HEK293 (cell line): ENCODE measurements around the gene NEU1.

Experiments
- BCL11B ChIP-seq: fragments of 450-650 bp; formaldehyde crosslinking; IDR thresholded peaks from 2 replicates; pipeline ENCODE4 v1.5.1; 2016; ENCODE audit warnings: low read depth, missing biosample characterization, missing genetic modification characterization
- OSR2 ChIP-seq: fragments of 450-650 bp; formaldehyde crosslinking; IDR thresholded peaks from 2 replicates; pipeline ENCODE4 v1.5.1; 2016; ENCODE audit warnings: missing biosample characterization, missing genetic modification characterization
- PRDM6 ChIP-seq: fragments of 450-650 bp; formaldehyde crosslinking; IDR thresholded peaks from 2 replicates; pipeline ENCODE4 v1.5.1; 2017; ENCODE audit warnings: missing biosample characterization, missing genetic modification characterization
- REST ChIP-seq: fragments of 450-650 bp; formaldehyde crosslinking; IDR thresholded peaks from 2 replicates; pipeline ENCODE4 v1.5.1; 2016; ENCODE audit warnings: missing biosample characterization, missing genetic modification characterization
- WT1 ChIP-seq: fragments of 450-650 bp; formaldehyde crosslinking; IDR thresholded peaks from 2 replicates; pipeline ENCODE4 v1.5.1; 2016; ENCODE audit warnings: missing biosample characterization, missing genetic modification characterization
- ZBTB1 ChIP-seq: fragments of 450-650 bp; formaldehyde crosslinking; IDR thresholded peaks from 2 replicates; pipeline ENCODE4 v1.5.1; 2016; ENCODE audit warnings: missing biosample characterization, missing genetic modification characterization
- ZFP37 ChIP-seq: fragments of 450-650 bp; formaldehyde crosslinking; IDR thresholded peaks from 2 replicates; pipeline ENCODE4 v1.5.1; 2016; ENCODE audit warnings: missing biosample characterization, missing genetic modification characterization
- ZNF114 ChIP-seq: fragments of 450-650 bp; formaldehyde crosslinking; IDR thresholded peaks from 2 replicates; pipeline ENCODE4 v1.5.0; 2017; ENCODE audit warnings: missing biosample characterization, missing genetic modification characterization
- ZNF155 ChIP-seq: fragments of 450-650 bp; formaldehyde crosslinking; IDR thresholded peaks from 2 replicates; pipeline ENCODE4 v1.5.1; 2016; ENCODE audit warnings: missing biosample characterization, missing genetic modification characterization
- ZNF184 ChIP-seq: fragments of 450-650 bp; IDR thresholded peaks from 2 replicates; pipeline ENCODE4 v1.5.1; 2018; ENCODE audit warnings: missing biosample characterization, mild to moderate bottlenecking, missing genetic modification characterization
- ZNF19 ChIP-seq: fragments of 450-650 bp; formaldehyde crosslinking; IDR thresholded peaks from 2 replicates; pipeline ENCODE4; 2016; ENCODE audit warnings: missing biosample characterization, missing genetic modification characterization, low read depth
- ZNF221 ChIP-seq: fragments of 450-650 bp; formaldehyde crosslinking; IDR thresholded peaks from 2 replicates; pipeline ENCODE4 v1.5.1; 2017; ENCODE audit warnings: missing biosample characterization, missing genetic modification characterization, borderline replicate concordance
- ZNF239 ChIP-seq: fragments of 450-650 bp; formaldehyde crosslinking; IDR thresholded peaks from 2 replicates; pipeline ENCODE4 v1.5.1; 2016; ENCODE audit warnings: missing biosample characterization, missing genetic modification characterization
- ZNF26 ChIP-seq: fragments of 450-650 bp; formaldehyde crosslinking; IDR thresholded peaks from 2 replicates; pipeline ENCODE4 v1.5.1; 2016; ENCODE audit warnings: missing biosample characterization, missing genetic modification characterization
- ZNF280D ChIP-seq: fragments of 450-650 bp; formaldehyde crosslinking; IDR thresholded peaks from 2 replicates; pipeline ENCODE4 v1.5.1; 2016; ENCODE audit warnings: missing biosample characterization, missing genetic modification characterization
- ZNF311 ChIP-seq: fragments of 450-650 bp; formaldehyde crosslinking; IDR thresholded peaks from 2 replicates; pipeline ENCODE4 v1.5.1; 2017; ENCODE audit warnings: missing biosample characterization, missing genetic modification characterization, borderline replicate concordance
- ZNF324 ChIP-seq: fragments of 450-650 bp; formaldehyde crosslinking; IDR thresholded peaks from 2 replicates; pipeline ENCODE4 v1.5.1; 2016; ENCODE audit warnings: missing biosample characterization, missing genetic modification characterization
- ZNF362 ChIP-seq: fragments of 450-650 bp; formaldehyde crosslinking; IDR thresholded peaks from 2 replicates; pipeline ENCODE4 v1.5.1; 2016; ENCODE audit warnings: missing biosample characterization, missing genetic modification characterization
- ZNF48 ChIP-seq: fragments of 450-650 bp; formaldehyde crosslinking; IDR thresholded peaks from 2 replicates; pipeline ENCODE4 v1.5.1; 2016; ENCODE audit warnings: missing biosample characterization, missing genetic modification characterization
- ZNF501 ChIP-seq: fragments of 450-650 bp; formaldehyde crosslinking; IDR thresholded peaks from 2 replicates; pipeline ENCODE4 v1.5.1; 2016; ENCODE audit warnings: missing biosample characterization, missing genetic modification characterization
- ZNF560 ChIP-seq: fragments of 450-650 bp; formaldehyde crosslinking; IDR thresholded peaks from 2 replicates; pipeline ENCODE4 v1.5.1; 2017; ENCODE audit warnings: missing biosample characterization, missing genetic modification characterization, borderline replicate concordance
- ZNF600 ChIP-seq: fragments of 450-650 bp; formaldehyde crosslinking; IDR thresholded peaks from 2 replicates; pipeline ENCODE4 v1.5.1; 2016; ENCODE audit warnings: missing biosample characterization, missing genetic modification characterization
- ZNF639 ChIP-seq: fragments of 450-650 bp; formaldehyde crosslinking; IDR thresholded peaks from 2 replicates; pipeline ENCODE4 v1.5.1; 2016; ENCODE audit warnings: missing biosample characterization, missing genetic modification characterization
- ZNF654 ChIP-seq: fragments of 450-650 bp; formaldehyde crosslinking; IDR thresholded peaks from 2 replicates; pipeline ENCODE4 v1.5.1; 2016; ENCODE audit warnings: low read depth, missing biosample characterization, missing genetic modification characterization
- ZNF707 ChIP-seq: fragments of 450-650 bp; formaldehyde crosslinking; IDR thresholded peaks from 2 replicates; pipeline ENCODE4 v1.5.1; 2016; ENCODE audit warnings: missing biosample characterization, missing genetic modification characterization
- ZSCAN4 ChIP-seq: fragments of 450-650 bp; formaldehyde crosslinking; IDR thresholded peaks from 2 replicates; pipeline ENCODE4 v1.5.1; 2017; ENCODE audit warnings: missing biosample characterization, missing genetic modification characterization

Gene NEU1

GRCh38 chr6:31826793-31827285 lies 35.8 kb downstream of the NEU1 start (continued):
- TF ChIP-seq REST (tag by site-specific recombination) (0 out of 2 replicates have a peak, but pooled peaks have one; percentile 28), ZNF311 (tag by site-specific recombination) (no peak), ZNF362 (tag by site-specific recombination) (no peak), ZNF707 (tag by site-specific recombination) (no peak), BCL11B (tag by site-specific recombination) (no peak), ZNF114 (tag by site-specific recombination) (no peak), WT1 (tag by site-specific recombination) (peak; percentile 88), ZNF19 (tag by site-specific recombination) (no peak), ZNF221 (tag by site-specific recombination) (no peak), ZNF560 (tag by site-specific recombination) (no peak), ZNF324 (tag by site-specific recombination) (peak; percentile 76), ZNF280D (no peak), PRDM6 (tag by site-specific recombination) (no peak), ZNF48 (tag by site-specific recombination) (no peak), OSR2 (tag by site-specific recombination) (0 out of 2 replicates have a peak, but pooled peaks have one; percentile 14), ZSCAN4 (tag by site-specific recombination) (no peak), ZFP37 (no peak), ZNF26 (tag by site-specific recombination) (no peak), ZBTB1 (no peak), ZNF184 (tag by site-specific recombination) (peak; percentile 56; the same call in 1 of the 2 replicates), ZNF654 (tag by site-specific recombination) (peak; percentile 3; the same call in 1 of the 2 replicates), ZNF239 (tag by site-specific recombination) (no peak), ZNF639 (tag by site-specific recombination) (peak; percentile 81; the same call in 1 of the 2 replicates), ZNF600 (tag by site-specific recombination) (no peak), ZNF155 (no peak), ZNF501 (tag by site-specific recombination) (peak; percentile 65)
